Stimulated activated CD4-positive, alpha-beta T cell treated with anti-CD3 and anti-CD28 coated beads, Interleukin-12 subunit alpha, Interleukin-12 subunit beta, amount 100 ng/mL, for 24 hours (primary cell): ENCODE measurements around the gene OPA1.

Source experiments
- DNase-seq, 2 experiments: peaks; one replicate each; pipeline ENCODE4 v3.0.0-alpha.2; 2020; ENCODE audit warnings: low read depth in 2 of 2

The OPA1 gene

DNA sequence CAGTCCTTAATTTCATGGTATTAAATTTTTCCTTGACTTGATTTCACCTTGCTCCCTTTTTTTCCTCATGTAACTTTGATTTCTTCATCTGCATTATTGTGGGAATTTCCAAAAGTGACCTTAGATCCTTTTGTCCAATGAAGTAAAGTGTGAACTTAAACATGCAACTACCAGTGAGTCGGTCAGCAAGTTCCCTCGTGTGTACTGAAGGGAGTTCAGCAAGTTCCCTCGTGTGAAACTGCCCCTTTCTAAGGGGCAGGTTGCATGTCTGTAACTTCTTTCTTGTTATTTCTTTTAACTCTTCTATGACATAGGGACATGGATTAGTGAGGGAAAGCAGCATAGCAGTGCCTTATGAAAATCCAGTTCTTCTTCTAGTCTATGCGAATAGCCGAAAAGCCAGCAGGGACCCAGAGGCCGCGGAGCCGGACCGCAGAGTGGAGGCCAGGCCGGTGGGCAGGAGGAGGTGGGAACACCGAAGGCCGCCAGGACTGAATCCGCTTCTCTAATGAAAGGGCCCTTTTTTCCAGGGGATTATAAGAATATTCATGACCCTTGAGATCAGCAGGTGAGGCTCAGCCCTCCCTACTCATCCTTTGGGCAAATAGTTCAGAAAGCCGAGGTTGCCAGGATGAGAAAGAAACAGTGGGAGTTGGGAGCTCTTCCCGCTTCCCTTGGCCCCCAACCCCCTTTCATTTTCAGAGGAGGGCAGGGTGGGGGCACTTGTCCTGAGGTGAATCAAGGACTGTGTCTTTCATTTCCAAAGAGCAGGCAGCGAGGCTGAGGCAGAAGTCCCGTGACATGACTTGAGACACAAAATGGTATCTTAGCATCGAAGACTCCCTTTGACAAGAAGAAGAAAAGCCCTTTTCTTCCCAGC lies 117.5 kb downstream of the OPA1 start:
- no peak for DNase-seq

DNA sequence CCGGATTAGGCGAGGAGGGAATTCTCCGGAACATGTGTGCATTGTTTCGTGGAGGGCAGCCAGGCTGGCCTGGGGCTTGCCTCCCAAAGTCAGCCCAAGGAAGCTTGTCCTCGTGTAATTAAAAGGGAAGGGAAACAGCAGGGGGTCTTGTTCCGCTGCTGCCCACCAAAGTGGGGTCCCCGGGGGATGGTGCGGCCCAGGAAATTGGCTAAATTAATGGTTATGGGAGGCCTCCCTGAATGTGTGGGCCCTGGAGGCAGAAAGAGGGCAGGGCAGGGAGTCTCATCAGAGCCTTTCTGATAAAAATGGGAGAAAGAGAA lies 118.1 kb downstream of the OPA1 start:
- DNase-seq, result no peak

DNA sequence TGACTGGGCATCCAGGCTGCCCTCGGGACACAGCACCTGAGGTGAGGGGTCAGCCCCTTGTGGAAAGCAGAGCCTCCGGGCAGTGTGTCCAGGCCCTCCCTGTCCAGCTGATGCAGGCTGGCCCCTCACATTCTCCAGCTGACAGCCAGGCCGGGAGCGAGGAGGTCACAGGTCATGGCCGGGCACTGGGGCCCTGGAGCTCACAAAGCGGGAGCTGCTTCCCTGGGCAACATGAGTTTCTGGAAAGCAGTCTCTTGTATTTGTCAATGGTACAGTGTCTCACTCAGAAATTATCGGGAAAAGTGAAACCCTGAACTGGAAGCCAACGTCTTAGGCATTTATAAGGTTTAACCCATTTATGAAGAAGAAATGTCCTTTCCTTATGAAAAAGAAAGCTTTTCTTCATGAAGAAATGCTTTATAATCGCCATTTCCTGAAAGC lies 118.5 kb downstream of the OPA1 start:
- no peak for DNase-seq

DNA sequence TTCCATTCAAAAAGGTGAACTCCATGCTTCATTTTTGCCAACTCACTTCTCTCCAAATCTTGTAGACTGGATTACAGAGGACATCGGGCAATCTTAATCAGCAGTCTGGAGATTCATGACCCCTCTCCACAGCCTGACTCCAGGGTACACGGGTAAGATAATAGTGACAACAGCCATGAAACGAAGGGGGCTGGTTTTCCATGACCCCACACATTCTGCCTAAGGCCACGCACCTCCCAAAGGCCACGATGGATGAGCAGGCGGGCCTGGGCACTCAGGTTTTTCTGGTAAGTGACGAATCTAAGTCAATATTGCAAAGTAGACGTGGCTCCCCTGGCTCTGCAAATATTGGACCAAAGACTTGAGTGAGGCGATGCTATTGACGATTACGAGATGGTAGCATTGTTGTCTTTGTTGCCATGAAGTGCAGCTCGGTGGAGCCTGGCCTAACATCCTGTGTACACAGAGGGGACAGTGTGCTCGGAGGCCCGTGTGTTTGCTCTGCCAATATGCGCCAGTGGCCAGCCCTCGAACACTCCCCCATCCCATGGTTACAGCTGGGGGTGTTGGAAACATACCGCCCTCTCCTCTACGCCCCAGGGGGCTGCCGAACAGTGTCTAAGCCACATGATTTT lies 119.1 kb downstream of the OPA1 start:
- DNase-seq, result no peak

DNA sequence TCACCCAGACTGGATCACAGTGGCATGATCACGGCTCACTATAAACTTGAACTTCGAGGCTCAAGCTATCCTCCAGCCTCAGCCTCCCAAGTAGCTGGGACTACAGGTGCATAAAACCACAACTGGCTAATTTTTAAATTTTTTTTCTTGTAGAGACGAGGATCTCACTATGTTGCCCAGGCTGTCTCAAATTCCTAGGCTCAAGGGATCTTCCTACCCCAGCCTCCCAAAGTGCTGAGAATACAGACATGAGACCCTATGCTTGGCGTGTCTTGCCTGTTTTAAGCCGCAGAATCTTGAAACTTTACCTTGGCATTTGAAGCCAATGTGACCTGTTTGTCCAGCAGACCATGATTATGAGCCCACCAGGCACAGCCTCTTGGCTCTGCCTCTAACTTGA lies 119.9 kb downstream of the OPA1 start:
- no peak for DNase-seq

DNA sequence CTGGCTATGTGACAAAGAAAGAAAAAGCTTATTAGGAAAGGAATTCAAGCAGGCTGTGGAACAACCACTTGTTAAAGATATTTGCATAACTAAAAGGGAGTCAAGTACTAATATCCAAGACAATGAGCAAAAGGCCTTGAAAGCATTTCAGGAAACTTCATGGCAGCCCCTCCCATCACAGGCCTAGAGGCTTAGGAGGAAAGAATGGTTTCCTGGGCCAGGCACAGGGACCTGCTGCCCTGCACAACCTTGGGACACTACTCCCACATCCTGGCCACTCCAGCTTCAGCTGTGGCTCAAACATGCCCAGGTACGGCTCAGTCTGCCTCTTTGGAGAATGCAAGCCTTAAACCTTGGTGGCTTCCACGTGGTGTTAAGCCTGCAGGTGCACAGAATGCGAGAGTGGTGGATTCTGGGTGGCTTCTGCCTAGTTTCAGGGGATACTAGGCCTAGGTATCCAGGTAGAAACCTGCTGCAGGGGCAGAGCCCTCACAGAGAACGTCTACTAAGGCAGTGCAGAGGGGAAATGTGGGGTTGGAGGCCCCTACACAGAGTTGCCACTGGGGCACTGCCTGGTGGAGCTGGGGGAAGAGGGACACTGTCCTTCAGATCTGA lies 121.6 kb downstream of the OPA1 start:
- no peak for DNase-seq

DNA sequence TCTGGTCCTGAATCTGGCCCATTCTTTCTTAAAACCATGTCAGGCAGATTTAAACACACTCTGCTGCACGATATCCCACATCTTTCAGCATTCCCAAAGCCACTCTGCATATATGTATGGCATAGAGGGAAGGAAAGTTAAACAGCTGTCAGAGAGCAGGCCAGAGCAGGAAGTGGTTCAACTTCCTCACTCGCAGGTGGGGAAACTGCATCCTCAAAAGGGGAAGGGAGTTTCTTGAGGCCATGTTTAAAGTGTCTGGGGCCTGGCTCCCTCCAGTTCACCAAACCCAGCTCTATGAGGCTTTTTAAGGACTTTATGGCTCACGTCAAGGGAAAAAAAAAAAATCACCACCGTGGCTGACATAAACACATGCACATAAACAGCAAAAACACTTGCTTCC lies 123.1 kb downstream of the OPA1 start:
- DNase-seq, result no peak

DNA sequence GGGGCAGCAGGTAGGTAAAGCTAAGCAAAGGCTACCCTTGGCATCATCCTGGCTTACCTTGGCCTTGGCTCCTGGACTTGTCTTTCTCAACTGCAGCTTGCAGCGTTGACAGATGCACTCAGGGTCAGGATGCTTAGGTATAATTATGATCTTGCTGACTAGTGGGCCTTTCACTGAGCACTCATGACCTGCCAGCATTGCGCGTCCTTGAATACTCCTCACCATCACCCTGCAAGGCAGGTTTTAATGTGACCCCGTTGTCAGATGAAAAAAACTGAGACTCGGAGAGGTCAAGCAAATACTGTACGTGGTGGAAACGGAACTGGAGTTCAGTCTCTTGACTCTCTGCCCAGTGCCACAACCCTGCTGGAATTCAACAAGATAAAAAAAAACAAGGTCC lies 126.7 kb downstream of the OPA1 start:
- DNase-seq, result no peak

DNA sequence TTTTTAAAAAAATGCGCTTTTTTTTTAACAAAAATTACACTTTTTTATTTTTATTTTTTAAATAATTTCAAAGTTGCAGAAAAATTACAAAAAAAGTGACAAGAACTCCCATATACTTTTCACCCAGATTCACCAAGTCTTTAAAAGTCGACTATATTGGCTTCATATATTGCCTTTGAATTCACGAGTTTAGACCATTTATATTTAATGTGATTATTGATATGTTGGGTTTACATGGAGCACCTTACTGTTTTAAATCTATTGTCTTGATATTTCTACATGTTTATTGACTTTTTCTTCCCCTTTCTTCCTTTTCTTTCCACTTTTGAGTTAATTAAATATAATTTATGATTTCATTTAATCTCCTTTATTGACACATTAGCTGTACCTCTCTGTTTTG lies 127.2 kb downstream of the OPA1 start:
- DNase-seq, result no peak

DNA sequence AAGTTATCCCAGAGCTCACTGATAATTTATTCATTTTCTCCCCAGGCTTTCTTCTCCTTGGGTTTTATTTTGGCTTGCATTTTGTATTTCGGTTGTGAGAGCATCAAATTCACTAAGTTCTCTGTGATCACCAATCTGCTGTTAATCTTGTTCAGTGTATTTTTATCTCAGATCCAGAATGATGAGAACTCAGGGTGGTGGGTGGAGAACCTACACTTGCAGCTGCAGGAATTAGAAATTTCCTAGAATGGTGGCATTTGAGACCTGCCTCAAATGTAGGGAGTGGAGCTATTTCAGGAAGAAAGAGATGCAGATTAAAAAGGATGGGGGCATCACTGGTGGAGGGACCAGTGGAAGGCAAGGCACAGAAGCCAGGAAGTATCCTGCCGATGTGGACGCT lies 129.6 kb downstream of the OPA1 start:
- no peak for DNase-seq

DNA sequence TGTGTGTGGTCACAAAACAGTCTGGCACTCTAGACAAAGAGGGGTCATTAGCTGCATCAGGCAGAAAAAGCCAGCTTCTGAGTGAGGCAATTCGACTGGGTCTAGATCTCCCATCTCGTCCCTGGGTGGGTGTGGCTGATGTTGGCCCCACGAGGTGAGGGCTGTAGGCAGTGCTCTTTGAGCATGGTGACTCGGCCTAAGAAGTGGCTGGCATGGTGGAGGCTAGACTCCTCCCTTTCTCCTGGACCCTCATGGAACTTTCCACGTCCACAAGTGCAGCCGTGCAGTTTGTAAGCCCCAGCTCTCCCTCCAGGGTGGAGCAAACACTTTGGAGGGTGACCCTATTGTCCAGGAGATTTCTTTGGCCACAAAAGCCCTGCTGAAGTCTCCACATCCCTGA lies 134.1 kb downstream of the OPA1 start:
- DNase-seq, result no peak

DNA sequence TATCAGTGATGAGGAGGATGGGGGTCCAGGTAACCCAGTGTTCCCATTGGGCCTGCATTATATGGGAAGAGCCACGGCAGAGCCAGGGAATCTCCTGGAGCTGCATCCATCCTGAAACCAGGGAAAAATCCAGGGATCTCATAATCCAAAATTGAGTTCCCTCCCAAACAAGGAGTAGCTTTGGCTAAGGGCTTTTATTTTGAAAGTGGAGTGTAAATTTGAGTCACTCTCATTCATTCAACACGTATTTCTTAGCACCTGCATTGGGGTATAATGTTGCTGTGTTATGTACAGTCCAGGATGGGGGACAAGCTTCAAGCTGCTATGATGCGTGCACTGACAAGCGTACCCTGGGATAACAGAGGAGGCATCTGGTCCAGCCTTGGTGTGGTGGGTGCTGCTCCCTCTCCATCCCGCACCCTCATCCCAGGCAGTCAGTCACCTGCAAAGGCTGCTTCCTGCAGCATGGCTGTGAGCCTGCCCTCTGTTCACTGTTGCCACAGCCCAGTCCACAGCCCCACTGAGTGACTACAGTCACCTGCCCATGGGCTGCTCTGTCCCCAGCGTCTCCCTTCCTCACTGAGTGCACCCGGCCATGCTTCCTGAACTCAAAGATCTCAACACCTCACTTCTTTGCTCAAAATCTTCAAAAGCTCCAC lies 135.6 kb downstream of the OPA1 start:
- DNase-seq, result no peak

DNA sequence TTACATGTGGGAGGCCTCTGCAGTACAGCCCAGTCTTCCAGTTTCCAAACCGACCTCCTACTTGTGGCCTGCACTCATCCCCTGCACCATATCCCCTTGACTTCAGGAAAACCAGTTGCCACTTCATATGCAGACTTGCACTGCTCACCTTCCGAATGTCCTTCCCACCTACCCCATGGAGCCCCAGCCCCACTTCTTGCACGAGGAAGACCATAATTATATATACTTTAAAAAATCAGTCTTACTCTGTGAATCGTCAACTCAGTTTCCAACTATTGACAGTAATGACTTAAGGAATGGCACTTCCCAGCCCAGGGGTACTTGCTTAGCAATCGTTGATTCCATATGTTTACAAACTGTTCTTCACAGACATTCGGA lies 136.1 kb downstream of the OPA1 start:
- DNase-seq, result no peak

DNA sequence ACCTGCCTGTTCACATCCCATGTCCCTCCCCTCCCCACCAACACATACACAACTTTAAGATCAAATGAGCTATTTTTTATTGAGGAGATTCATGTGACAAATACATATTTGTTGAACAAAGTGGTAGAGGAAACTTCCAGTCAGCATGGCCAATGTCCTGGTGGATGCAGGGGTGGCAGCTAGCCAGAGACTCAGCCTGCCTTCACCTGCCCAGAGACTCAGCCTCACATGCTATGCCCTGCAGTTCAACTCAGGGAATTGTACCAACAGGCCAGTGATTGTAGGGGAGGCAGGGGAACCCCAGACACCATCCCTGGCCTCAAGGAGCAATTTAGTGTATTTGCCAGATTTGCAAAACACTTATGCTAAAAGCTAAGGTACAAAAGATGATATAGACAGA lies 136.6 kb downstream of the OPA1 start:
- no peak for DNase-seq

DNA sequence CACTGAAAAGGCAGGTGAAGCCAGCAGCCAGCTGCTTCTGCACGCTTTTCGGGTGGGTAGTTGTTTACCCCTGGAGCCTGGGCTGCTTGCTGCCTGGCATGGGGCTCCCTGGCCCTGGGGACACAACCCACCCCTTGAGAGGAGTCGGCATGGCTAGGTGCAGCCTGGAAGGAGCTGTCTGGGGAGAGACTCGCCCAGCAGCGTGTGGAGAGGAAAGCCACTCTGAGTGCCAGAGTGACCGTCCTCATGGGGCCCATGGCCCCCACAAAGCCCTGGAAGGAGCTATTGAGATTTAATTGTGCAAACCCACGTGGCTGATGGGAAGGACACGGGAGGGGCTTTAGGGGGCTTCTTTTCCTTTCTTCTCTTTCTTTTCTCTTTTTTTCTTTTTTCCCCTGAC lies 137.5 kb downstream of the OPA1 start:
- no peak for DNase-seq

DNA sequence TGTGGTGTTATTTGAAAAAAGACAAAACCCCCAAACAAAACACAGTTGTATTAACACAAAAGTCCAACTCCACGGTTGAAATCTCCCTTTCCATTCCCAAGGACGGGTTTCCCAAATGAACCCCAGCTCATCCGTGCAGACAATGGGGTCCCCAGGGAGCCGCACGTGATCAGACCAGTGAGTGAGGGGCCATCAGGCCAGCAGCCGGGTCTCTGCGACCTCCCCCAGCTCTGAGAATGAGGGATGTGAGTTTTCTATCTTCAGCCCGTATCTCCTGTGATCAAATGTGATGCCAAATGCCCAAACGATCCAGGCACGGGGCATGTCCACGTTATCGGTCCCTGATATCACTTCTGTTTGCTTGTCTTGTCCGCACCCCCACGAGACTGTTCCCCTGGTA lies 138.0 kb downstream of the OPA1 start:
- no peak for DNase-seq

DNA sequence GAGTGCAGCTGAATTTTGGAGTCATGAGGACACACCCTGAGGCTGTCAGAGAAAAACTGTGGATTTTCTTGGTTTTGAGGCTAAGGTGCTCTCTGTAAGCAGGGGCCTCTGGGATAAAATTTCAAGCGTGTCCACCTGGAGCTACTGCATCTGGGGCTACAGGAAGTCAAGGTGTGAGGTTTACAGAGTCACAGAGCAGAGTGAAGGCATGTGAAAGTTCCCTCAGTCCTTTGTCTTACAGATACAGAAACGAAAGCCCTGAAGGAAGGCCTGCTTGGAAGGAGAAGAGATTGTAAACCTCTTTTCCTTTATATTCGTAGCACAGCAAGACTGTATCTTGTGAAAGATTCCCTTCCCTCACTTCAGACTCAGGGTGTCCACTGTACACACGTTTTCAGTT lies 138.6 kb downstream of the OPA1 start:
- no peak for DNase-seq

DNA sequence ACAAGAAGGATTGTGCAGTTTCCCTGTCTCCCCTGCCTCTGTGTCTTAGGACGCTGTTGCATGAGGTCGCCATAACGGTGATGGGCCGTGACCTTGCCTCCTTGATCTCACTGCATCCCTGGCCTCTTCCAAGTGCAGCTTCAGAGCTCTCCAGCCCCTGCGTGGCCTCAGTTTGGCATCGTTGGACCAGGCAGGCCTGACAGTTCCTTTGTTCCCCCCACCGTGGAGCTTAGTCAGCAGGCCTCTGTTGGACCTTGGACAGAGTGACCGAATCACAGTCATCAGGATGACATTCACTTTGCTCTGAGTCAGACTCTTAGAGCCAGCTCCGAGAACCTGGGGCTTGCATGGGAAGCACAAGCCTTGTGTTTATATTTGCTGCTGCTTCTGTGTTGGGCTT lies 139.4 kb downstream of the OPA1 start:
- no peak for DNase-seq

DNA sequence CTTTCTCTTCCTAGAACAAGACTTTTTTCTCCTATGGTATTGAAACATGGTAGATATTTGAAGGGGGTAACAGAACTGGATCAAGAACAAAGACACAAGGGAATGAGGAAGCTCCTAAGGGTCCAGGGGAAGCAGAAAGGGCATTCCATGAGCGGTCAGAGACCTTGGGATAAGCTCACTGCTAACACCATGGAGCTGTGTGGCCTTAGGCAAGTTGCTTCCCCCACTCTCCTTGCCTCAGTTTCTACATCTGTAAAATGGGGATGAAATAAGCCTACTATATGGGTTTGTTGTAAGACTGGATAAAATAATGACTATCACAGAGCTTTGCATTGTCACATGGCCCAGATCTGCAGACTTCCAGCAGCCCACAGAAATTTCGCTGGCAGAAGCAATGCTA lies 139.8 kb downstream of the OPA1 start:
- no peak for DNase-seq

DNA sequence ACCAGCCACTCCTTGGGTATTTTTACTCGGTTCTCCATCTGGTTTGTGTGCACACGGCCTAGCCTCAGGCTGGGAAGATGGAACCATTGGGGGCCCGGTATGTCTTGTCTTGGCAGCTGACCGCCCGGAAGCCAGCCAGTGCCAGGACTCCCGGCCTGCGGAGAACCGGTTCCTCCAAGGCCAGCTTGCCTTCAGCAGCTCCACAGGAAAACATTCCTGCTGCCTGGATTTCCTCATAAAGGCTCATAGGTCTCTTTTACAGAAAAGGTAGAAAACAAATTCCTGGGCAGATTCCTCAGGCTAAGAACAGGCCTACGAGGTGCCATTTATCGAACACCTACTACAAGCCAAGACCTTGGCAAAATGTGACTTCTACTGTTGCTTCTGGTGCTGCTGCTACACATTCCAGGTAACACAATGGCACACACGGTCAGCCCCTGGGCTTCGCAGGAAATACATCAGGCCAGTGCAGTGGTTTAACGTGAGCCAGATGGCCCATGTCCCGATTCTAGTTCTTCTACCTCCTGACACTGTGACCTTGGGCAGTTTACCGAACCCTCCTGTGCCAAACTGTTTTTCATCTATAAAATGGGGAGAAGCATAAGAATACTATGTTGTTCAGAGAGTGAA lies 141.8 kb downstream of the OPA1 start:
- DNase-seq, result no peak

DNA sequence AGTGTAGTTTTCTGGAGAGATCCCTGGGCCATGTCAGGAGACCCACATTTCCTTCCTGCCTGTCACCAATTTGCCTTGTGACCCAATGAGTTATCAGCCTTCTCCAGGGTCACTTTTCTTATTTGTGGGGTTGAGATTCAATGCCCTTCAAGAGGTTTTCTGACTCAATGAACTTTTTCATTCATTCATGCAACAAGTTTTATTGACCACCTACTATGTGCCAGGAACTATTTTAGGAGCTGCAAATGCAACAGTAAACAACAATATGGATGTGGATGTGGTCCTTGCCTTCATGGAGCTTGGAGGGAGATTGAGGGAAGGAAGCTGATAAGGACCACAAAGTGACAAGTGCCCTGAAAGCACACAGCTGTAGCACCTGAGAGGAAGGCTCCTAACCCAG lies 142.8 kb downstream of the OPA1 start:
- DNase-seq, result no peak

DNA sequence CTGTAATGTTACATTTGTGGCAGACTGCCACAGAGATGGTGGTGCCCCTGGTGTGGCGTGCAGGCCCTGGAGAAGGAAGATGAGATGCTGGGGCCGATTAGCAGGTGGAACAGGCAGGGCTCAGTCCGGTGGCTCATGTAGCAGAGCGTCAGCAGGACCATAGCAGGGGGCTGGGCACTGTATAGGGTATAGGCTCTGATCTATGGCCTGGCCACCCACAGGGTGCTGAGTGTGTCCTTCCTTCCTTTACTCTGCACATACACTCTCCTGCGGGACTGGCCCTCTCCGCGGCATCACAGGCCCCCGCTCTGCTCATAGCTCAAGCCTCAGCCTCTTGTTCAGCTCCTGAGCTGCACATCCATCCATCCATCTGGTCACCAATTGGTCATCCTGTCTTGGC lies 143.6 kb downstream of the OPA1 start:
- DNase-seq, result no peak
